ENCODE measurements around the gene ATOH7. TPM values are rescaled to one million over a fixed set of nuclear protein-coding genes. Genes with fewer than 3 reads are reported as not detected.
A peak's percentile ranks its signal among the peaks of the same experiment; 100 is the strongest.

Gene ATOH7
- polyA plus RNA-seq, 1 of the 3 experiments (the other 2 are of a cell fraction), result 0.12 TPM

DNA sequence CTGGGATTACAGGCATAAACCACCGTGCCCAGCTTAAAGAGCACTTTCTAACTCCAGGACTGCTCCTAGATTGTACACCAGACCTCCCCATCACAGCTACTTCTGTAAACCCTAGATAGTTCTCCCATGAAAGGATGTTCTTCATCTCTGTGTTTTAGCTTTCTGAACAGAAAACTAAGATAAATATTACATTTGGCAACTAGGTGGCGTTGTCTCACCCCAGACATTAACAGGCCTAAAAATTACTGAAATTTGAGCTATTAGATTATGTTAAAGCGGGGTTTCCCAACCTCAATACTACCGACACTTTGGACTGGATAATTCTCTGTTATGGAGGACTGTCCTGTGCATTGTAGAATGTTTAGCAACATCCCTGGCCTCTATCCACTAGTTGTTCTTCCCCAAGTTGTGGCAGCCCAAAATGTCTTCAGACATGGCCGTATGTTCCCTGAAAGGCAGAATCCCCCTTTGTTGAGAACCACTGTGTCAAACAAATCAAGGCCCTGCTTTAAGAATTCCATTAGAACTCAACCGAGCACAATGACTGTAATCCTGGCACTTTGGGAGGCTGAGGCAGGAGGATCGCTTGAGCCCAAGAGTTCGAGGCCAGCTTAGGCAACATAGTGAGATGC lies 19.1 kb downstream of the ATOH7 start:
- peak; percentile 37 for DNase-seq

GRCh38 chr10:68211669-68212068 lies 20.2 kb downstream of the ATOH7 start:
- DNase-seq, result peak; percentile 51
- Histone ChIP-seq H3K9ac (no peak overlapping the region), H3K27ac (ENCODE audit: low read depth in 2 of 2, low read length in 1 of 2) (no peak overlapping the region), H3K9me3 (no peaks in the 10 kb centered on the region), H3K4me2 (no peak overlapping the region), H2AFZ (ENCODE audit: low read depth) (no peak overlapping the region), H3K27me3 (ENCODE audit: insufficient read depth) (no peaks in the 10 kb centered on the region), H4K20me1 (ENCODE audit: insufficient read depth) (no peaks in the 10 kb centered on the region), H3K9me2 (no peaks in the 10 kb centered on the region), H3K4me3 (ENCODE audit: low read depth in 2 of 2, low read length in 1 of 2) (no peak overlapping the region), H3F3A (replicated peaks; ENCODE audit: insufficient read depth) (no peaks in the 10 kb centered on the region), H3K36me3 (replicated peaks in 1 of 2; ENCODE audit: control insufficient read depth in 1 of 2, insufficient read depth in 2 of 2, low read length in 1 of 2) (no peaks in the 10 kb centered on the region), H3K4me1 (ENCODE audit: control insufficient read depth in 1 of 2, insufficient read depth in 2 of 2, low read depth in 1 of 2, low read length in 1 of 2) (no peaks in the 10 kb centered on the region), H3K79me2 (ENCODE audit: insufficient read depth) (no peaks in the 10 kb centered on the region)
- 18% methylated on average over 1 of the region's 1 CpG for WGBS (ENCODE audit: low lambda C conversion rate)
- POLR2A ChIA-PET, result no interaction called here
- CTCF ChIA-PET, result interaction anchor here (1.2 to 8.4 kb wide), 20 partner anchors 9 to 432 kb away, joined by 3 to 111 read pairs (median 6); partner anchors contain the start of genes ATOH7, HNRNPH3, PBLD and RUFY2
- TF ChIP-seq ZBTB33 (IDR thresholded peaks at IDR 0.05; ENCODE audit: borderline replicate concordance, low read depth) (no peak), EP300 (IDR thresholded peaks at IDR 0.05; ENCODE audit: borderline replicate concordance in 1 of 2, low read depth in 1 of 2, low read length in 1 of 2) (peak in 1 of 2 experiments; percentile 60; a peak in 1 of 4 replicates), TCF12 (IDR thresholded peaks at IDR 0.05) (peak; percentile 24; the same call in 1 of the 2 replicates), TEAD4 (IDR thresholded peaks at IDR 0.05; ENCODE audit: borderline replicate concordance, insufficient read depth) (no peak), CHD2 (IDR thresholded peaks at IDR 0.05; ENCODE audit: low read length, partially characterized antibody) (peak; percentile 77), MXI1 (IDR thresholded peaks at IDR 0.05; ENCODE audit: low read depth, low read length) (peak; percentile 23; the same call in 1 of the 2 replicates), RCOR1 (IDR thresholded peaks at IDR 0.05; ENCODE audit: low read length) (peak; percentile 100), GATA2 (CRISPR knock-in tag; IDR thresholded peaks at IDR 0.05) (peak; percentile 61)
- TF ChIP-seq, protein P1, sequence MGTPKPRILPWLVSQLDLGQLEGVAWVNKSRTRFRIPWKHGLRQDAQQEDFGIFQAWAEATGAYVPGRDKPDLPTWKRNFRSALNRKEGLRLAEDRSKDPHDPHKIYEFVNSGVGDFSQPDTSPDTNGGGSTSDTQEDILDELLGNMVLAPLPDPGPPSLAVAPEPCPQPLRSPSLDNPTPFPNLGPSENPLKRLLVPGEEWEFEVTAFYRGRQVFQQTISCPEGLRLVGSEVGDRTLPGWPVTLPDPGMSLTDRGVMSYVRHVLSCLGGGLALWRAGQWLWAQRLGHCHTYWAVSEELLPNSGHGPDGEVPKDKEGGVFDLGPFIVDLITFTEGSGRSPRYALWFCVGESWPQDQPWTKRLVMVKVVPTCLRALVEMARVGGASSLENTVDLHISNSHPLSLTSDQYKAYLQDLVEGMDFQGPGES (IDR thresholded peaks at IDR 0.05; ENCODE audit: low read depth, low read length), result no peak

More for the DNA sequence above, 19.1 kb downstream of the ATOH7 start:
- H2AFZ ChIP-seq (ENCODE audit: low read depth), result peak overlapping the region; percentile 37; the same call in 1 of the 2 replicates
- no peak overlapping the region for H3K4me2 ChIP-seq
- H3K4me1 ChIP-seq (ENCODE audit: control insufficient read depth in 1 of 2, insufficient read depth in 2 of 2, low read depth in 1 of 2, low read length in 1 of 2), result no peaks in the 10 kb centered on the region
- H4K20me1 ChIP-seq (ENCODE audit: insufficient read depth), result no peaks in the 10 kb centered on the region
- H3K27ac ChIP-seq (ENCODE audit: low read depth in 2 of 2, low read length in 1 of 2), result no peak overlapping the region
- ChIA-PET POLR2A (interaction anchor here (1.0 kb wide), 1 partner anchor 119 kb away, joined by 3 read pairs; the partner anchor contains the start of gene HNRNPH3), CTCF (interaction anchor here (0.6 to 8.4 kb wide), 61 partner anchors 10 to 683 kb away, joined by 3 to 111 read pairs (median 5); partner anchors contain the start of genes ATOH7, HNRNPH3, PBLD and RUFY2)
- H3K4me3 ChIP-seq (ENCODE audit: low read depth in 2 of 2, low read length in 1 of 2), result no peak overlapping the region; a peak in 1 of 4 replicates
- H3K9ac ChIP-seq, result no peak overlapping the region
- no peak for TF ChIP-seq FOSL2 (IDR thresholded peaks at IDR 0.05; ENCODE audit: borderline replicate concordance, low read depth)
- no peak for TF ChIP-seq FOXJ3 (CRISPR knock-in tag; IDR thresholded peaks at IDR 0.05)
- TF ChIP-seq RAD21 (IDR thresholded peaks at IDR 0.05; ENCODE audit: low read length), result peak; percentile 68
- no peak for TF ChIP-seq USF1 (IDR thresholded peaks at IDR 0.05; ENCODE audit: borderline replicate concordance, low read depth)
- peak; percentile 56 for TF ChIP-seq SMC3 (IDR thresholded peaks at IDR 0.05; ENCODE audit: low read depth, low read length)
- TF ChIP-seq, protein P2, sequence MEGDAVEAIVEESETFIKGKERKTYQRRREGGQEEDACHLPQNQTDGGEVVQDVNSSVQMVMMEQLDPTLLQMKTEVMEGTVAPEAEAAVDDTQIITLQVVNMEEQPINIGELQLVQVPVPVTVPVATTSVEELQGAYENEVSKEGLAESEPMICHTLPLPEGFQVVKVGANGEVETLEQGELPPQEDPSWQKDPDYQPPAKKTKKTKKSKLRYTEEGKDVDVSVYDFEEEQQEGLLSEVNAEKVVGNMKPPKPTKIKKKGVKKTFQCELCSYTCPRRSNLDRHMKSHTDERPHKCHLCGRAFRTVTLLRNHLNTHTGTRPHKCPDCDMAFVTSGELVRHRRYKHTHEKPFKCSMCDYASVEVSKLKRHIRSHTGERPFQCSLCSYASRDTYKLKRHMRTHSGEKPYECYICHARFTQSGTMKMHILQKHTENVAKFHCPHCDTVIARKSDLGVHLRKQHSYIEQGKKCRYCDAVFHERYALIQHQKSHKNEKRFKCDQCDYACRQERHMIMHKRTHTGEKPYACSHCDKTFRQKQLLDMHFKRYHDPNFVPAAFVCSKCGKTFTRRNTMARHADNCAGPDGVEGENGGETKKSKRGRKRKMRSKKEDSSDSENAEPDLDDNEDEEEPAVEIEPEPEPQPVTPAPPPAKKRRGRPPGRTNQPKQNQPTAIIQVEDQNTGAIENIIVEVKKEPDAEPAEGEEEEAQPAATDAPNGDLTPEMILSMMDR (IDR thresholded peaks at IDR 0.05), result peak; percentile 79
- no peak for TF ChIP-seq FOXM1 (IDR thresholded peaks at IDR 0.05; ENCODE audit: low read depth)
- no peaks in the 10 kb centered on the region for H3F3A ChIP-seq (replicated peaks; ENCODE audit: insufficient read depth)
- 51% methylated on average over 8 of the region's 8 CpGs for WGBS (ENCODE audit: low lambda C conversion rate)
- no peaks in the 10 kb centered on the region for H3K27me3 ChIP-seq (ENCODE audit: insufficient read depth)
- no peaks in the 10 kb centered on the region for H3K36me3 ChIP-seq (replicated peaks in 1 of 2; ENCODE audit: control insufficient read depth in 1 of 2, insufficient read depth in 2 of 2, low read length in 1 of 2)
- H3K9me2 ChIP-seq, result no peaks in the 10 kb centered on the region
- no peaks in the 10 kb centered on the region for H3K79me2 ChIP-seq (ENCODE audit: insufficient read depth)
- H3K9me3 ChIP-seq, result no peaks in the 10 kb centered on the region

All from SK-N-SH (cell line).